ENCODE measurements around the gene HM13. TPM values are rescaled to one million over a fixed set of nuclear protein-coding genes. Genes with fewer than 3 reads are reported as not detected.
A peak's percentile ranks its signal among the peaks of the same experiment; 100 is the strongest.

The HM13 gene
- total and polyA plus RNA-seq, 2 of the 13 experiments (the other 11 are each of a cell fraction or from before 2014, with no cell fraction given): 118 to 243 TPM

GRCh38 chr20:31608251-31608945, 94.2 kb downstream of the HM13 start (continued):
- TF ChIP-seq TSC22D2 (CRISPR knock-in tag; IDR thresholded peaks at IDR 0.05; ENCODE audit: borderline replicate concordance) (peak; percentile 80; the same call in 1 of the 2 replicates), MAFK (conservative IDR thresholded peaks at IDR 0.05 in 1 of 2, IDR thresholded peaks at IDR 0.05 in 1 of 2; ENCODE audit: low read length in 2 of 2) (peak in 1 of 2 experiments; percentile 33; a peak in 1 of 4 replicates), HDAC1 (CRISPR knock-in tag; IDR thresholded peaks at IDR 0.05) (peak; percentile 100), ZBTB21 (CRISPR knock-in tag; IDR thresholded peaks at IDR 0.05) (peak; percentile 77; the same call in 1 of the 2 replicates), USF2 (IDR thresholded peaks at IDR 0.05; ENCODE audit: low read depth, low read length) (no peak), USF2 (CRISPR knock-in tag; IDR thresholded peaks at IDR 0.05; ENCODE audit: borderline replicate concordance) (peak; percentile 56; the same call in 1 of the 2 replicates), SYNCRIP (IDR thresholded peaks at IDR 0.05; ENCODE audit: insufficient read depth, low read depth, low read length) (no peak), ZBTB46 (CRISPR knock-in tag; IDR thresholded peaks at IDR 0.05; ENCODE audit: borderline replicate concordance) (peak; percentile 94; the same call in 1 of the 2 replicates), MED1 (CRISPR knock-in tag; IDR thresholded peaks at IDR 0.05) (peak; percentile 100), ZNF577 (CRISPR knock-in tag; IDR thresholded peaks at IDR 0.05; ENCODE audit: borderline replicate concordance, low read depth) (no peak), ZEB1 (IDR thresholded peaks at IDR 0.05; ENCODE audit: insufficient replicate concordance, low read depth) (no peak), ZNF580 (CRISPR knock-in tag; IDR thresholded peaks at IDR 0.05; ENCODE audit: borderline replicate concordance, low read depth) (peak; percentile 100), KAT7 (CRISPR knock-in tag; IDR thresholded peaks at IDR 0.05; ENCODE audit: borderline replicate concordance) (peak; percentile 99), MNT (IDR thresholded peaks at IDR 0.05) (peak; percentile 97), HCFC1 (IDR thresholded peaks at IDR 0.05; ENCODE audit: low read depth, low read length) (peak; percentile 25; the same call in 1 of the 2 replicates)
- TF ChIP-seq, protein P1, sequence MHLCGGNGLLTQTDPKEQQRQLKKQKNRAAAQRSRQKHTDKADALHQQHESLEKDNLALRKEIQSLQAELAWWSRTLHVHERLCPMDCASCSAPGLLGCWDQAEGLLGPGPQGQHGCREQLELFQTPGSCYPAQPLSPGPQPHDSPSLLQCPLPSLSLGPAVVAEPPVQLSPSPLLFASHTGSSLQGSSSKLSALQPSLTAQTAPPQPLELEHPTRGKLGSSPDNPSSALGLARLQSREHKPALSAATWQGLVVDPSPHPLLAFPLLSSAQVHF (CRISPR knock-in tag; IDR thresholded peaks at IDR 0.05): peak; percentile 97
- TF ChIP-seq, protein P2, sequence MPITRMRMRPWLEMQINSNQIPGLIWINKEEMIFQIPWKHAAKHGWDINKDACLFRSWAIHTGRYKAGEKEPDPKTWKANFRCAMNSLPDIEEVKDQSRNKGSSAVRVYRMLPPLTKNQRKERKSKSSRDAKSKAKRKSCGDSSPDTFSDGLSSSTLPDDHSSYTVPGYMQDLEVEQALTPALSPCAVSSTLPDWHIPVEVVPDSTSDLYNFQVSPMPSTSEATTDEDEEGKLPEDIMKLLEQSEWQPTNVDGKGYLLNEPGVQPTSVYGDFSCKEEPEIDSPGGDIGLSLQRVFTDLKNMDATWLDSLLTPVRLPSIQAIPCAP (CRISPR knock-in tag; IDR thresholded peaks at IDR 0.05; ENCODE audit: low read depth): 0 out of 2 replicates have a peak, but pooled peaks have one; percentile 61
- TF ChIP-seq, protein P3, sequence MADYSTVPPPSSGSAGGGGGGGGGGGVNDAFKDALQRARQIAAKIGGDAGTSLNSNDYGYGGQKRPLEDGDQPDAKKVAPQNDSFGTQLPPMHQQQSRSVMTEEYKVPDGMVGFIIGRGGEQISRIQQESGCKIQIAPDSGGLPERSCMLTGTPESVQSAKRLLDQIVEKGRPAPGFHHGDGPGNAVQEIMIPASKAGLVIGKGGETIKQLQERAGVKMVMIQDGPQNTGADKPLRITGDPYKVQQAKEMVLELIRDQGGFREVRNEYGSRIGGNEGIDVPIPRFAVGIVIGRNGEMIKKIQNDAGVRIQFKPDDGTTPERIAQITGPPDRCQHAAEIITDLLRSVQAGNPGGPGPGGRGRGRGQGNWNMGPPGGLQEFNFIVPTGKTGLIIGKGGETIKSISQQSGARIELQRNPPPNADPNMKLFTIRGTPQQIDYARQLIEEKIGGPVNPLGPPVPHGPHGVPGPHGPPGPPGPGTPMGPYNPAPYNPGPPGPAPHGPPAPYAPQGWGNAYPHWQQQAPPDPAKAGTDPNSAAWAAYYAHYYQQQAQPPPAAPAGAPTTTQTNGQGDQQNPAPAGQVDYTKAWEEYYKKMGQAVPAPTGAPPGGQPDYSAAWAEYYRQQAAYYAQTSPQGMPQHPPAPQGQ (CRISPR knock-in tag; IDR thresholded peaks at IDR 0.05; ENCODE audit: borderline replicate concordance): peak; percentile 99; the same call in 1 of the 2 replicates

Measured in HepG2 (cell line).